ENCODE results near the gene ZBTB44.

GRCh38 chr11:130337281-130338089, 22.8 kb upstream of the ZBTB44 start:
- no peak for TF ChIP-seq ZFP3 (CRISPR knock-in tag; IDR thresholded peaks at IDR 0.05)
- no peak for TF ChIP-seq ZFP30 (CRISPR knock-in tag; IDR thresholded peaks at IDR 0.05)
- TF ChIP-seq ARNTL (CRISPR knock-in tag; IDR thresholded peaks at IDR 0.05; ENCODE audit: borderline replicate concordance, low read depth): no peak
- TF ChIP-seq ESRRG (CRISPR knock-in tag; IDR thresholded peaks at IDR 0.05): no peak
- TF ChIP-seq RARB (CRISPR knock-in tag; IDR thresholded peaks at IDR 0.05): no peak
- no peak for TF ChIP-seq SNAI2 (CRISPR knock-in tag; IDR thresholded peaks at IDR 0.05)
- TF ChIP-seq ISL1 (CRISPR knock-in tag; IDR thresholded peaks at IDR 0.05): no peak
- TF ChIP-seq BACH2 (CRISPR knock-in tag; IDR thresholded peaks at IDR 0.05; ENCODE audit: borderline replicate concordance): no peak
